ENCODE results near the gene ITFG1. TPM values are rescaled to one million over a fixed set of nuclear protein-coding genes. Genes with fewer than 3 reads are reported as not detected.
"Not testable (repeated sequence)": the region's sequence is repeated elsewhere in the genome, so short reads cannot be mapped to it uniquely, and the experiment has no call there.

ITFG1 gene
- polyA plus RNA-seq, 10 donors: 71.8 to 109 (median 83.0) TPM

DNA sequence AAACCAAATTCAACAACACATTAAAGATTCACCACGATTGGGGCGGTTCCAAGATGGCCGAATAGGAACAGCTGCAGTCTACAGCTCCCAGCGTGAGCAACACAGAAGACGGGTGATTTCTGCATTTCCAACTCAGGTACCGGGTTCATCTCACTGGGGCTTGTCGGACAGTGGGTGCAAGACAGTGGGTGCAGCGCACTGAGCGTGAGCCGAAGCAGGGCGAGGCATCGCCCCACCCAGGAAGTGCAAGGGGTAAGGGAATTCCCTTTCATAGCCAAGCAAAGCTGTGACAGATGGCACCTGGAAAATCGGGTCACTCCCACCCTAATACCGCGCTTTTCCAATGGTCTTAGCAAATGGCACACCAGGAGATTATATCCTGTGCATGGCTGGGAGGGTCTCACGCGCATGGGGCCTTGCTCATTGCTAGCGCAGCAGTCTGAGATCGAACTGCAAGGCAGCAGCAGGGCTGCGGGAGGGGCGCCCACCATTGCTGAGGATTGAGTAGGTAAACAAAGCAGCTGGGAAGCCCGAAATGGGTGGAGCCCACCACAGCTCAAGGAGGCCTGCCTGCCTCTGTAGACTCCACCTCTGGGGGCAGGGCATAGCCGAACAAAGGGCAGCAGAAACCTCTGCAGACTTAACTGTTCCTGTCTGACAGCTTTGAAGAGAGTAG is 113.7 kb downstream of the ITFG1 start:
- not testable (repeated sequence) for DNase-seq

DNA sequence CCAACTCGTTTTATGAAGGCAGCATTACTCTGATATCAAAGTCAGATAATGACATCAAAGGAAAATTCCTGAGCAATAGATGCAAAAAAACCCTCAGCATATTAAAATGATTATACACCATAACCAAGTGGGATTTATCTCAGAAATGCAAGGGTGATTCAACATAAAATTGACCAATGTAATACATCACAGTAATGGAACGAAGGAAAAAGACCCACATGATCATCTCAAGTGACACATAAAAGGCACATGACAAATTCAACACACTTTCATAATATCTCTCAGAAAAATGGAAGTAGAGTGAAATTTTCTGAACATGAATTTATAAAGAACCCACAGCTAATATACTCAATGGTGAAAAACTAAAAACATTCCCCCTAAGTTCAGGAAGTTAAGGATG is 118.8 kb downstream of the ITFG1 start:
- DNase-seq: no peak

DNA sequence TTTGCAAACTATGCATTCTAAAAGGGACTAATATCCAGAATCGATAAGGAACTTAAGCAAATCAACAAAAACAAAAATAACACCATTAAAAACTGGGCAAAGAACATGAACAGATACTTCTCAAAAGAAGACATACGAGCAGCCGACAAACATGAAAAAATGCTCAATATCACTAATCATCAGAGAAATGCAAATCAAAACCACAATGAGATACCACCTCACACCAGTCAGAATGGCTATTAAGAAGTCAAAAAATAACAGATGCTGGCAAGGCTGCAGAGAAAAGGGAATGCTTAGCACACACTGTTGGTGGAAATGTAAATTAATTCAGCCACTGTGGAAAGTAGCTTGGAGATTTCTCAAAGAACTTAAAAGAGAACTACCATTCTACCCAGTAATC is 130.3 kb downstream of the ITFG1 start:
- DNase-seq: not testable (repeated sequence)

DNA sequence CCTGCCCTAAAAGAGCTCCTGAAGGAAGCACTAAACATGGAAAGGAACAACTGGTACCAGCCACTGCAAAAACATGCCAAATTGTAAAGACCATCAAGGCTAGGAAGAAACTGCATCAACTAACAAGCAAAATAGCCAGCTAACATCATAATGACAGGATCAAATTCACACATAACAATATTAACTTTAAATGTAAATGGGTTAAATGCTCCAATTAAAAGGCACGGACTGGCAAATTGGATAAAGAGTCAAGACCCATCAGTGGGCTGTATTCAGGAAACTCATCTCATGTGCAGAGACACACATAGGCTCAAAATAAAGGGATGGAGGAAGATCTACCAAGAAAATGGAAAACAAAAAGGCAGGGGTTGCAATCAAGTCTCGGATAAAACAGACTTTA is 136.6 kb downstream of the ITFG1 start:
- not testable (repeated sequence) for DNase-seq

DNA sequence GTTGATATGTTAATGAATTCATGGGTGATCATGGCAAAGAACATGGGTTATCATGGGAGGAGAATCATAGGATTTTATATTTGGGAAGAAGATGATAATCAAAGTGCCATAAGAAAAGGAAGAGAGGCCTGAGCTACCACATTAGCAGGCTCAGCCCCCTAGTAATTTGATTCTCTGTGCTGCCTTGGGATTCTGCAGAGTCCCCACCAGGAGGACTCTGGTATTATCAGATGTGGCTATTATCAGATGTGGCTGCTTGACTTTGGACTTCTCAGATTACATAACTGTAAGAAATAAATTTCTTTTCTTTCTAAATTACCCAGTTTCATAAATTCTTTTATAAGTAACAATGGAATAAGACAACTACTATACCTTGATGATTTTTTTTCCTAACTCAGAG is 137.6 kb downstream of the ITFG1 start:
- no peak for DNase-seq

DNA sequence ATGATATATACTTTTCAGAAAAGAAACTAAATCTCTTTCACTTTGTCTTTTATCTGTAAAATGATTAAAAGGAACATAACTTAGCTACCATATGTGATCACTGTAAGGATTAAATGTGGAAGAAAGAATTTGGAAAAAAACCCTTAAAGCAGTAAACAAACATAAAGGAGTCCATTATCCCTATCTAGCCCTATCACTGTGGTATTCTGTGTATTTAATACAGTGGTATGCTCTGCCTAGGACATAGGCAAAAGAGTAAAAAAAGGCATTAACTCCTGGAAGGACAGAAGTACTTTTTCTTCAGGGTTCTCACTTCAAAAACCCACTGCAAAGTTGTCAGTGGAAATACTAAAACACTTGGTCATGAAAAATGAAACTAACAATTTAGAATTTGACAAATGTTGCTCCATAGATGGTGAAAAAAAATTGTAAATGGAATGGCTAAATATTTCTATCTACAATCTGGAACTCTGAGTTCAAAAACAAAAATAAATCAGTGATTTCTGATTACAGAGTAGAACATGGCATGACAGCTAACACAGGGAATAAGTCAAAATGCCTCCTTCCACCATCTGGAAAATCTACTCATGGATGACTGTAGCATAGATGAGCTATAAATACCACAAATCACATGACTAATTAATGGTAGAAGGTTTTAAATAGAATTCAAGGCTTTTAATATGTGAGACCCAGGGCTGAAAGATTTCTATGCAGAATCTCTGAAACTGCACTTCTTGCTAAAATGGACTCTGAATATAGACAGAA is 140.1 kb downstream of the ITFG1 start:
- DNase-seq: no peak

DNA sequence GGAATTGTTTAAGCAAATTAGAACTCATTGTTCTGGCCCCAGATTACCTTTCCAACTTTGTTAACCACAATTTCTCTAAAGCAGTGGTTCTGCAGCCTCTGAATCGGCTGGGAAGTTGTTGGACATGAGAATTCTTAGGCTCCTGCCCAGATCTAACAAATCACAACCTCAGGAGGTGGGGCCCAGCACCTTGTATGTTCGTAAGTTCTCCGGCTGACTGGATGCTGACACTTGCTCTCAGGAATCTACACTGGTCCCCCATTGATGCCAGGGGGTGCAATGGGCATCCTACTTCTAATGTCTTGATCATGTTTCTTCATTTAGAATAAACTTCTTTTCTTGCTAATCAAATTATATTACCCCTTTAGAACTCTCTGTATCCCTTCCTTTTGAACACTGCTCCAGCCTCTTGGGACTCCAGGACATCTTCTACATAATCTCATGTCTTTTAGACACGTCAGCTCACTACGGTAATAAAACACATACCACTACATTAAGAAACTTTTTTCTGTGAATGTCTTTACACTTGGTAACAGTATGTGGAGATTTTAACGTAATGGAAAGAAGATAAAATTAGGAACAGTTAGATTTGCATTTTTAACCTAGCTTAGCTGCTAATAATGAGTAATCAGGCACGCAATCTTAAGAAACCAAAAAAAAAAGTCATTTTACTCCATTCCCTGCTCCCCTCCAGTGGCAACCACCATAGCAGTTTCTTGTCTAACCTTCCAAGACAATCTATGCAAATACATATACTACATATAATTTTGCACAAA is 143.2 kb downstream of the ITFG1 start:
- DNase-seq: no peak

DNA sequence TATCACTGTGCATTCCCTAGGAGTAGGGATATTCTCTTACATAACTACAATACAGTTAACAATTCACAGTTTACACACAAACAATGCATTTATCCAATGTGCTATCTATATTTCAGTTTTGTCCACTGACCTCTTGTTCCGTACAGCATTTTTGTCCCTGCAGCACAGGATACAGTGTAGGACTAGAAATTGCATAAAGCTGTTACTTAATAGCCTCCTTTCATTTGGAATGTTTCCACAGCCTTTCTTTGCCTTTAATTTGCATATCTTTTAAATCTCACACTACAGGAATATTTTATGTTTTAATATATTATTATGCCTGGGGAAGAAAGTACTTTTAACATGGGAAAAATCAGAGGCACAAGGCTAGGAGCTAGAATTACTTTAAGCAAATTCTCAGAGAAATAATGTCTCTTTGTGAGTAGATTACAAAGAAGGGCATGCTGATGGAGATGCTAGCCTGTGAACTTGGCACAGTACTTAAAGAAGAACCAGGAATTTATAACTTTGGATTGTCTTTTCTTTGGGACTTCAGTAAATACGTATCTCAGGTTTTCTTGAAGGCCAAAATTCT is 144.3 kb downstream of the ITFG1 start:
- no peak for DNase-seq

DNA sequence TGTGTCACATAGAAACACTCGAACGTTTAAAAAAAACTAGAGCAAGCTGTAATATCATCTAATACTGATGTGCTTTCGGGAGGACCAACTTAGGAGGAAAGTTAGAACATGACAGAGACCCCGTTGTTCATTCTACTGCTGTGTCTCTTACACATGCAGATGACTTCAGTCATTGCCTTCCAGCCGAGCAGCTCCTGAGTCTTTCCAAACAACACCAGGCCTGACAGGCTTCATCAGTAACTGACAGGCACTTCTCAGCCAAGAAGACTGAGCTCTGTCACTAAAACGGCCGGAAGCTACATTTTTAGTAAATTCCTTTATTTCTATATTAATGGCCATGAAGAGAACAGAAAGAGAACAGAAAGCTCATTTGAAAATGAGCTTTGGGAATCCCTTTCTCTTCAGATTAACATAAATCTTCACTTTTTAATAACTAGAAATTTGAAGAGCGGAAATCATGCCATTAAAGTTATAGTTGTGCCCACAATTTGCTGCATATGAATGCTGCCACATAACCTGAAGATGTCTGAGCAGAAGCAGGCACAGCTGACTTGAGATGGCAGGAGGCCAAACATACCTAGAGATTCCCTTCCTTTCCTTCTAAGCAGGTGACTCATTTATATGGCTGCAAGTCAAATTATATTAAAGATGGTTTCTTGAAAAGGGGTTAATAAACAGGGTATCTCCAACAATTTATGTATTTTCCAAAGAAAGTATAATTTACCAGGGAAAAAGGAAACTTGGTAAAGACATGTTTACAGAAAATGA is 148.9 kb downstream of the ITFG1 start:
- no peak for DNase-seq

DNA sequence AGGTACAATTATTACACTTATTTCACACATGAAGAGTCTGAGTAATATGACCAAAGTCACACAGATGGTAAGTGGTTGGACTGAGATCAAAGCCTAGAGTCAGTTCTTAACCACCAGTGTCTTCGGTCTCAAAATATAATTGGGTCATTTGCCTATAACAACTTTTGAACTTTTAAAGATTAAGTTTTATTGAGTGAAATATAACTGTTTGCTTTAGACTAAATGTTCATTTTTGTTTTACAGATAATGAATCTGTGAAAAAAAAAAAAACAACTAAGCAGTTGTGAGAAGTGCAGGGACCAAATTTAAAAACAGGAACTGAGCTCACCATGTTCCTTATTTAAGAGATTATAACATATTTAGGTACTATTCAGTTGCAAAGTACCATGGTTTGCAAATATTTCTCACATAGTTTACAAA is 150.1 kb downstream of the ITFG1 start:
- DNase-seq: no peak

DNA sequence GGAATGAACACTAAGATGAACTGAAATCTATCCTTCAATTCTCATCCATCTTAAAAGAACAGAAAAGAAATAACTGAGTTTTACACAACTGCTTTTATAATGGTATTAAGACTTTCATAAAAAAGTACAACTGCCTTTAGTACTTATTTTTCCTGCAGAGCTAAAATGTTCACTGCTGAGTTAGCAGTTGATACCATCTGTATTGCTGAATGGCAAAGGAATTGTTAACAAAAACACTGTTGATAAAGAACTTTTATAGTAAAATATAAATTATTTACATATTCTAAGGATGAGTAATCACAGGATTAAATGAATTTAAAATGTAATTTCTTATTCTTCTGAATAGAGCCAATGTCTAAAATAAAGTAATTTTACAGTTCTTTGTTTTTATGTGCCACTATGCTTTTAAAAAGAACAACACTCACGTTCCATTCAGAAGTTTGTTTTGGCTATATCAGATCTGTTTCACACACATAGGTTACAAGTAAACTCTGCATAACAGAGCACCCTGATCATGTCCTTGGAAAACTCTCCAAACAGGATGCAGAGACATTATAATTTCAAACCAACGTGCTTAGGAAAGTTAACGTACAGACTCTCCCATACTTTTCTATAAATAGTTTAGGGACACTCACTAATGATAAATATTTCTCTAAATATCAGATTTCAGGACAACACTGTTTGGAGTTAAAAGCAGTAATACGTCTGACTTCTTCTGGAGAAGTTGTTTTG is 151.1 kb downstream of the ITFG1 start:
- DNase-seq: no peak

DNA sequence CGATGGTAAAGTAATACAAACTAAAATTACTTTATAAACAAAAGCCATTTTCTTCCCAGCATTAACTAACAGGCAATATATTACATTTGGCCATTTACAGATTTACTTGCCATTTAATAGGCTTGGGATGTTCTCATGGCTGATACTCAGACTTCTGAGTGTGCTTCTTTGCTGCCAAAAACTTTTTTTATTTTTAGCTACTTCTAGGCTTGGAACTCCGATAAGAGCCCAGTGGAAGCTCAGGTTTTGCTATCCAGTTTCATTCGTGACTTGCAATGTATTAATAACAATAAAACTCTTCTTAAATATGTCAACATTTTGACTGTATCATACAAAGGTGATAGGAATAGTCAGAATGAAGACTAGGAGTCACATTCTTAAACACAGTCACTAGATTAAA is 152.3 kb downstream of the ITFG1 start:
- DNase-seq: no peak

DNA sequence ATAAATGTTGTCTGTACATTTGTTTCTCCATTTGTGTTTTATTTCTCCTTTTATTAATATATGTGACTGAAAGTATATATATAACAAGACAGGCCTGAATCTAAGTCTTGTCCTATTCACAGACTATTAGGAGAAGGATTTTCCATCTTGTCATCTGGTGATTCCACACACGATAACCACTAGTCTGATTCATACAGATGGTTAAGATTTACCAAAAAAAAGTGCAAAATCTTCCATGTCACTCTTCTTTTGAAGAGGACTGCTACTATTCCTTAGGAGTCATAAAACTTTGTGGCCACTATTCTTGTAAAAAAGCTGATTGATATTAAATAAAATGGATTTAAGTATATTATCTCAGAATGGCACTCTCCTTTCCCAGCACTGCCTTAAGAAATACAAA is 156.3 kb downstream of the ITFG1 start:
- DNase-seq: no peak

DNA sequence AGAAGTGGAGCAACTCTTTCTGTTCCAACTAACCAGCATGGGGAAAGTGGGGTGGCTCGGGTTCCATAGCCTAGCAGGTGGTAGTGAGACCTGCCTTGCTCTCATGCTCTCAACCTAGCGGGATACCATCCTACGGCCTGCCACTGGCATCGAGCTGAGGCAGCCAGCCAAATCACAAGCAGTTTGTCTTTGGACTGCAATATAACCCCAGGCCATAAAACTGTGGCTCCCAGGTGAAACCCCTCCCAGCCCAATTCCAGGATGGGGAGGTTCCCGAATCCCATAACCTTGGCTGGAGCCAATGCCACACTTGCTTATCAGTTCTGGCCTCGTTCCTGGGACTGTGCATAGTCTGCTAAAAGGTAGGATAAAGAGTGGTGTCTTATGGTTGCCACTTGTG is 161.3 kb downstream of the ITFG1 start:
- no peak for DNase-seq

DNA sequence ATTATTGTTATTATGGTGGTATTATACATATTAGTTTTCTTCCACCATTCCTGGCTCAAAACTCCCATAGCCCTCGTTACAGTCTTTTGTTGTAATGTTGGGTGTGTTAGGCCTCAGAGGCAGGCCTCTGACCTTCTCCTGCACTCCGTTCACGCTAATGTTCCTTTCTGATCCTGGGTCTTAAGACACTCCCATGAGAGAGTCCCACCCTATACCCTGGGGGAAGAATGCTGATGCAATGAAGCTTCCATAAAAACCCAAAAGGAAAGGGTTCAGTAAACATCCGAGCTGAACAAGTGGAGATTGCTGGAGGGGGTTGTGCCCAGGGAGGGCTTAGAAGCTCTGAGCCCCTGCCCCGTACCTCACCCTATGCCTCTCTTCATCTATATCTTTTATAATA is 175.9 kb downstream of the ITFG1 start:
- no peak for DNase-seq

DNA sequence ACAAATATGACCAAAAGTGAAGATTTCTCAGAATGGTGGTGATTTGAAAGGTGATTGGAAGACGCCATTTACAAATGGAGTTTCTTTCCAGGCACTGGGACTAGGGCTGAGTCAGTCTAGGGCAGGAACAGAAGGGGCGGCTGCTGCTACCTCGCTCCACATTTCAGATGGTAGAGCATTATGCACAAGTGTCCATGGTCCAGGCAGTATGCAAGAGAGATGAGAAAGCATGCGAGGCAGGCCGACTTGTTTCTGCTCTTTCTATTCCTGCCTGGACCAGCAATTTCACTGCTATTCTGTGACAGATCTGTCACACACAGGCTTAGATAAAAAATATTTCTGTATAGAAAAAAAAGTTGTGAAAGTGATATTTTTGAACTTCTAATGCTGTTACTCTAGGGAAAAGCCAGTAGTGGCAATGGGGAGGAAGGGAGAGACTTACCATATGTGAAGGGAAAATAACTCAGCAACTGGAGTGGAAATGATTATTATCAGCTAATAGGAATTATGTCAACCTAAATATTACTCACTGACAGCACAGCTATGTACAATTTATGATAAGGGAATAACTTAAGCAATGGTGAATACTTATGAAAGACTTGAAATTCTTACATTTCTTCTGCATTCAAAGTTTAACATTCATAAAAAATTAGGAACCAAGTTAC is 182.4 kb downstream of the ITFG1 start:
- no peak for DNase-seq

DNA sequence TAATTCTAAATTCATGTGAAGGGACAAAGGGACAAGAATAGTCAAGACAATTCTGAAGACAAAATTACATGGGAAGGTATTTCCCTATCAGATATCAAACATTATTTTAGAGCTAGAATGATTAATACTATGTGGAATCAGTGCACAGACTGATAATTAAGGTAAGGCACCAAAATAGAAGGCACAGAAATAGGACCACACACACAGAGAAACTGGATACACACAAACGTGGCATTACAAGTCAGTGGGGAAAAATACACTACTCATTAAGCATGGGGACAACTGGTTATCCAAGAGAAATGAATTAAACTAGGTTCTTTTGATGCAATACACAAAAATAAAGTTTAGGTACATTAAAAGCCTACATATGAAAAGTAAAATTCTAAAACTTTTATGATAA is 184.3 kb downstream of the ITFG1 start:
- DNase-seq: no peak

DNA sequence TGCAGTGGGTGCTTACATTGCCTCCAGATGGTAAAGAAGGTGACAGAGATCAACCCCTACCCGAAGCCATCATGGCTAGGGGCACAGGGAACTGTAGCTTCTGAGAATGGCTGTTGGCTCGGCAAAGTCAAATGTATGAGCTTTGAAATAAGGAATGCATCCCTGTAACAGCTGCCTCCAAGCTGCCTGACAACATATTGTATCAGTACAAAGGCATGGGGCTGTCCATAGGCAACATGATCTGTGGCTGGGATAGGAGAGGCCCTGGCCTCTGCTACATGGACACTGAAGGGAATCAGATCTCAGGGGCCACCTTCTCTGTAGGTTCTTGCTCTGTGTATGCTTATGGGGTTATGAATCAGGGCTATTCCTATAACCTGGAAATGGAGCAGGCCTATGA is 197.9 kb downstream of the ITFG1 start:
- peak; percentile 10 to 21 (median 14) for DNase-seq

DNA sequence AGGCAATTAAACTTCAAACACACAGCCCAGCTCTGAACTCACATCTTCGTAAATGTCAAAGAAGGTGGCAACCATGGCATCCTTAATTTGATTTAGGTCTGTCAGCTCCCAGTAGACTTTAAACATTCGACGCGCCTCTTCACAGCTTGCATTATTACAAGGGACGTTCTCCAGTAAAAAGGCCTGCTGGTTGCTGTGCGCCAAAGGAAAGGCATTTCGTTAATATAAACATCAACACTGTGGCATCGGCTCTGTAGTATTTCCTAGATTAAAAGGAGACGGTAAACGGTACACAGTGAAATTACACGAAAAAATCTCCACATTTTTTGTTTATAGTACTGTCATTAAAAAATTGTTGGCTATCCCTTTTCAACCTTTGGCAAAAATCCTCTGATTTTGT is 200.4 kb downstream of the ITFG1 start:
- no peak for DNase-seq

DNA sequence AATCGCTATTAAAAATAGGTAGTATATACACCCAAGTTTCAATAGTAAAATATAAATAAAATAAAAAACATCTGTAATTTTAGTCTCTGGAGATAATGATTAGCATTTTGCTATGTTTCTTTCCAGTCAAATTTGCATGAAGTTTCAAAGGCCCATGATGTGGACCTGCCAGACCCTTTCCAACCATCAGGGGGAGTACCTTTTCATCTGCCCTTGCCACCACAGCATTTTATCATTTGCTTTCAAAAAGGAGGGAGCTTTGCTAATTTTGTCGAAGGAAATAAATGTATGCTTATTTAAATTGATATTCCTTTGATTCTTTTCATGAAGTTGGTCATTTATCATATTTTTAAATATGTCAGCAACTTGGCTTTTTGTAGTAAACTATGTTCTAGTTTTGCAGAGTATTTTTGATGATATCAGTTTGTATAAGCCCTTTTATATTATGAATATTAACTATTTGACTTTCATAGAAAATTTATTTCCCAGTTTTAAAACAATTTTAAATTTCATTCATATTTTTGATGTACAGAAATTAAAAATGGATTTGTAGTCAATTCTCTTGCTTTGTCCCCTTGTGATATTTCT is 201.9 kb downstream of the ITFG1 start:
- DNase-seq: no peak

All from muscle of back (tissue), 11 donors.